HG02623 (cell line): ENCODE measurements around the gene KIRREL1.

Experiments
- ATAC-seq: cut with Tn5 transposase; IDR thresholded peaks from one replicate; pipeline ENCODE4 v1.9.1; 2021; ENCODE audit warnings: moderate library complexity; ENCODE audit not compliant: unreplicated experiment

KIRREL1 gene

DNA sequence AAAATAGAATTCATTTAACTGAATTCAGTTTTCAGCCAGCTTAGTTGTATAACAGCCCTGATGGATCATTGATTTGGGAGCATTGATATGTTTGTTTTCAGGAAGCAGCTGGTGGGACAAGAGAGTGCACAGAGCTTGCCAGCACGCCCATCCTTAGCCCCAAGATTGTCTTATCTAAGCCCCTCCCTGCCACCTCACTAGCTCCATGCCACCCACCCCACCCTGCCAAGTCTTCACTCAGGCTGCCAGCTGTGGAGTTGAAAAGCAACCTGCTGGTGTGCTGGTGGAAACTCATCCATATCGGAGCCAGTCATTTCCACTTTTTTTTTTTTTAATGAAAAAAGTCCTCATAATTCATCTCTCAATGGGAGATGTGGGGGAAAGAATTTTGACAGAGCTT, 11.8 kb downstream of the KIRREL1 start:
- ATAC-seq = no peak

DNA sequence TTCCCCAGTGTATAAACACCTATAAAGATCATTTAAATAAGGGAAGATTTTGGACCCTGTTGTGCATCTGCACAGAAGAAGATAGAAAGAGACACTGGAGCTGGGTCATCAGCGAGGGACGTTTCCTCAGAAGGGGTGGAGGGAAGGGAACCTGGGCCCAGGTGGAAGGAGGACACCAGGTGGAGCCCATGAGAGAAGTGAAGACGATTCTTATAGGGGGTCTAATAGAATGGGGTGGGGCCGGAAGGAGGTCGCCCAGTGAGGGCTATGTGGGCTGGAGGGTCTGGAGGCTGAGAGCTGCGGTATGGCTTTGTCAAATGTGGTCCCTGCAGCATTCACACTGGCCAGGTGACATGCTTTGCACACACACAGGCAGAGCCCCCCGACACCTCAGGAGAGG, 13.7 kb downstream of the KIRREL1 start:
- ATAC-seq = no peak

DNA sequence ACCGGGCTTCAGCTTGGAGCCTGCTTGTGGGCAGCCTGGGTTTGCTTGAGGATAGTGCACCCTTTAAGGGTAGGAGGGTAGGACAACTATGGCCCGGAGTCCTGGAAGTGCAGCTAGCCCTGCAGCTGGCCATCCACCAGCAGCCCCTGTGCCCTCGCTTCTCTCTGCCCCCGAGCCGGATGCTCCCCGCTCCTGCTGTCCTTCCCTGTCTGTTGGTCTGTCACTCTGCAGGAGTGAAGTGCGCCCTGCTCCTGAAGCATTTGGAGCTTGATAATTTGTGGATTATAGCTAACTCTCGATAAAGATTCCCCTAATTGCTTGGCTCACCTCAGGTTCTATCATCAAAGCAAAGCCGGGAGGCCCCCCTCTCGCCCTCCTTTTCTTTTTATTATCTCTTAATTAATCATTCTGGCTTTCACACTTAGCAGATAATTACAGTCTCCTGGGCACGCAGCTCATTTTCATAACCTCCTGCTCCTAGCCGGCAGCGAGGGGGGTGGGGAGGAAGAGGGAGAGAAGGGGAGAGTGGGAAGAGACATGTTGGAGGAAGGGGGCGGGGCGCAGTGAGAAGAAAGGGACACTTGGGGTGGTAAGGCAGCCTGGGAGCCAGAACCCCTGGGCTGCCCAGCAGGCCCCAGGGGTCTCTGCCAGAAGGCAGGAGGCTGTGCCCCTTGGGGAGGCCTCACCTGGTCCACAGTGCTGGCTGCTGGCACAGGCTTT, 14.4 kb downstream of the KIRREL1 start:
- ATAC-seq = no peak

DNA sequence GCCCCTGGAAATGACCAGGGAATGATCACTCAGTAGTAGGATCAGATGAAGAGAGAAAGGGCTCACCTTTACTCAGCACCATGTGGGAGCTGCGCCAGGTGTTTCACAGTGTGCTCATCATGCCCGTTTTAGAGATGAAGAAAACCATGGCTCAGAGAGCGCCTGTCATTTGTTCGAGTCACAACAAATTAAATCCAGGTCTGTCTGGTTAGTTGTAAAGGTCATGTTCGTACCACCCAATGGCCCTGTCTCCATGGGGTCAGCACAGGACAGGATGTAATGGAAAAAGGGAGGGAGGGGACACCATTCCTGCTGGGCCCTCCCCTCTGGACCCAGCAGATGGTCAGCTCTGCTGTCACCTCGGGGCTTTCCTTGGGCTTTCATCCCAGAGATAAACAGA, 15.2 kb downstream of the KIRREL1 start:
- no peak for ATAC-seq

DNA sequence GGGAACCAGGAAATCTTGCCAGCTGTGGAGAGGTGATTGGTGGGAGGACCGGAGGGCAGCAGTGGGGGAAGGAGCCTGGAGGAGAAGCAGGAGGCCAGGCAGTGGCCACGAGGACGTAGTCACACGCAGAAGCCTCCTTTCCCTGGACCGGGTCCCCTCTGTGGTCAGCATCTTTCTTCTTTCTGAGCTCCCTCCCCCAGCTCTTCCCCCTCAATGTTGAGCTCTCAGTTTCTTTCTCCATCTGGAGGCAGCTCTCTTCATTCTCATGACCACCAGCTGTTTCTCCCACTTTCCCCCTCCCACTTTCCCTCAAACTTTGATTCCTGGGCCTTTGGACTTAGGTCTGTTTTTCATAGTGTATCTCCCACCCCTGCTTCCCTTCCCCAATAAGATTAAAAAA, 18.3 kb downstream of the KIRREL1 start:
- no peak for ATAC-seq

DNA sequence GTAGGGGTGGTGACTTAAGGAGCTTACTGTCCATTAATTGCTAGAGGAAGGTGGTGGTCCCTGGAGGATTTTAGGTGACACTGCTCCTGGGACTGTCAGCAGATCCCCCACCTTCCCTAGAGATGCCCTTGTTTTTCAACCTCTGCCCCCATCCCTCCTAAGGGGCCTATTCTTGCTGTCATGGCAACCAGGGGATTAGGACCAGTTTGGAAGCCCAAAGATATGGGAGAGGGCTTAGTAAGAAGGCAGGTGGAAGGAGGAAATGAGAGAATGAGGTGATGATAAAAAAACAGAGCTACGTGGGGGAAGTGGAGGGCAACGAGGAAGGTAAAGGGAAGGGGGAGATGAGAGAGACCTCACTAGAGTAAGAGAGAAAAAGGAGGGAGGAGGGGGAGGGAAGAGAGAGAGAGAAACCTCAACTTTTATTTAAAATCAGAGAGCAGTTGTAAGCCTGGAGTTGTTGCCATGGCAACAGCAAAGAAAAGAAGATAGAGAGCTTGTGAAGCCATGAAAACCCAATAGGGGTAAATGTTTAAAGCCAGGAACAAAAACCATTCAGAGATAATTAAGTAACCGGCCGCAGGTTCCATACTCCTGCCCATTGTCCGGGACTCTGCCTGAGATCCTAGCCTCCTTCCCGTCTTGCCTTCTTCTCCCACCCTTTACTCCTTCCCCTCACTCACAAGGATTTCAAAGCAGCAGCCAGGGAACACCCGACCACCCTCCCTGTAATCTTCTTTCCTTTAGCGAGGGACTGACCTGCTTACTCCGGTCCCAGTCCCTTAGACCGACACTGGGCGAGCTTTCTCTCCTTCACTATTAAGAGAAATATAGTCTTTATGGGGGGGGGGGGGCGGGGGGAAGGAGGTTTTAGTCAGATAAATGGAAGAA, 20.6 kb downstream of the KIRREL1 start:
- no peak for ATAC-seq

DNA sequence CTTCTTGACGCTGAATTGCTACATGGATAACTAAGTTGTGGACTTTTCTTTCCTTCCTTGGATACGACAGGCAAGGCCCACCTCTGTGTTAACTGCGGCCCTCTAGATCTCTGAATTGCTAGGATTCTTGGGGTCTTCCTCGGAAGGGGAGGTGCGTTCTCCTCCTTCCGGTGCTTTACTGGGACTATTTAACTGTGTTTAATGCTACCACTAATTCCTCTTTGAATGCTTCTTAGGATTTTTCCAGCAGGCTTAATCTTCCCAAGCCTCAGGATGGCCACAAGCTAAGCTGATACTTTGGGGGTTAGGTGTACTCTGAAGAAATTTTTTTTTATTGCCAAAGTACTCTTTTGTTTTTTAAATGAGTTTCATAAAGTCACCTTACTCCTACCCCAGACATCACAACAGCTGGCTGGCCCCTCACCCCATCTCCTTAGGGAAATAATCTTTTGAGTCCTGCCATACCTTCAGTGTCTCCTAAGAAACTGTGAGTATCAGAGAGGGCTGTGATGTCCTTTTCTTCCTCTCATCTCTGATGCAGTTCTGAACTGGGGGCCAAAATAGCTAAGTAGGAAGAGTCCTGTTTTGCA, 21.4 kb downstream of the KIRREL1 start:
- ATAC-seq = no peak

DNA sequence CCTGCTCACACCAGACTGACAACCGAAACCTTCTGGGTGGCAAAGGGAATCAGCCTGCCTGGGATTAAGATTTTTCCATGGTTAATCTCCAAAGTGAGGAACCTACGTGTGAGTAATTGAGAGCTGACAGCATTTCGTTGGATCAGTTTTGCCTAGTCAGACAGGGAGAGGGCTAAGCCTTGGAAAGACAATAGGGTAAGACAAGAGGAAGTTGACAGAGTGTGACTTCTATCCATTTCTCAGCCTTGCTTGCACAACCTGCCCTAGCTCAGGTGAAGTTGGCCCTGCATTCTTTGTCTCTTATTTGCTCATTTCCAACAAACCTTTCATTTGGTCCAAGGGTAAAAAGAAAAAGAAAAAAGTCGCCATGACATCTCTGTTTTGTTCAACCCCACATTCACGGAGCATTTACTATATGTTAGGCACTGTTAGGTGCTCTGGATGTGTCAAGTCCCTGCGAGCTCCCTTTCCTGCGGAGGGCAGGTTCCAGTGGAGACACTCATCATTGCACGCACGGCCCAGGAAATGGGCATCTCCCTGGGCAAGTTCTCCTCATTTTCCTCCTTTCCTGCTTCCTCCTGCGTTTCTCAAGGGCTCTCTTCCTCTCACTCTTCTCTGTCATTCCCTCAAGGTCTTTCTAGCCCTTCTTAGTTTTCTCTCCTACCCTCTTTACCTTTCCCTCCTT, 23.3 kb downstream of the KIRREL1 start:
- ATAC-seq = no peak

DNA sequence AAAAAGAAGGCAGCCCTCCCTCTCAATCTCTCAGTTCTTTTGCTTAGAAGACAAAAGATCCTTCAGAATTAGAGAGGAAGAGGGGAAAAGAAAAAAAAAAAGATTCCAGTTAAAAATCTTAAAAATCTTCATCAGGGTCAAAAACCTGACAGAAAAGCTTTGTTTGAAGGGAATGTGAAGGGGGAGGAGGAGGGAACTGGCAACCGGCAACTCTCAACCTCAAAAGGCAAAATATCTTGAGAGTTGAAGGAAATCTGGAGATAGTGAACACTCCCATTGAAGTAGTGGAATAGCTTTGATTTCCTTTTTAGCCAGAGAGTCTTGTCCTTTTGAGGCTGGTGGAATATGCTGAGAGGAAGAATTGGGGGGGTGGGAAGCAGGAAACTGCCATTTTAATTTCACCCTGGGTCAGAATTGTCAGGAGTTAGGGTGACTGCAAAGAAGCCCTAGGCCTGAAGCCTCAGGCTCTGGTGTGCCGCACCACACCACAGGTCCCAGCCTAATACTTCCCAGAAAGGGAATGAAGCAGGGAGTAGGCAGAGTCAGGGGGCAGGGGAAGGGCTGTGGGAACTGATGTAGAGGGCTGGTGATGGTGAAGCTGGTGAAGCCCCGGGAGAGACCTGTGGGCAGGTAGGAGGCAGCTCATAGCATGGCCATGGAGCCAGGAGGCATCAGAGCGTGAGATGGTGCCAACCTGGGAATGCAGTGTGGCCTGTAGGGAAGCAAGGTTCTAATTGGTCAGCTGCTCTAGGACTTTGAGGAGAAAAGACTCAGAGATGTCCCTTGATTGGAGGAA, 24.6 kb downstream of the KIRREL1 start:
- no peak for ATAC-seq

DNA sequence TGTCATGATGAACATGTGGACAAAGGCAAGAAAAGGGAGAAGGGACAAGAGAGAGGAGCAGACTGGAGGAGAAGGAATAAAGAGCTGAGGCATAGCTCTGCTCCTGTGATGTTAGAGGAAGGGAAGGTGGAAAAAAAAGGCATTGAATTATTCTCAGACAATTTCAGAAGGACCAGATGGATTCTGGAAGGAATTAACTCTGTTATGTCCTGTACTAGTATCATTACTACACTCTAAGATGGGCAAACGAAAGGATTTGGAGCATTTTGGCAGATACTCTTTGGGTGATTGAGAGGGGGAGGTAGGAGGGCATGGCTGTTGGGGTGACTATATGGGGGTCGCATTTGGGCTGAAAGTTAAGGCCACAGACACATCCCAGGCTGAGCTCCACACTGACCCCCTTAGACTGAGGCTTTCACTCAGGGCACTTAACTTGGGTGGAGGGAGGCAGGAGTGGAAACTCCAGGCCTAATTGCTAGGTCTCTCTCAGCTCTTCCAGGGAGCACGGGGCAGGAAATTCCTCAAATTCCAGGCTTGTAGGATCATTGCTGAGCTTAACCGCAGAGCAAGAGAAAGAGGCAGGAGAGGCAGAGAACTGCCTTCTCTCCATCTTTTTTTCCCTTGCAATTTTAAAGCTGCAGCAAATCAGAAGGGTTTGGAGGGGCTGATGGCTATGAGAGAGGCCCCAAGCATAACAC, 25.9 kb downstream of the KIRREL1 start:
- no peak for ATAC-seq

DNA sequence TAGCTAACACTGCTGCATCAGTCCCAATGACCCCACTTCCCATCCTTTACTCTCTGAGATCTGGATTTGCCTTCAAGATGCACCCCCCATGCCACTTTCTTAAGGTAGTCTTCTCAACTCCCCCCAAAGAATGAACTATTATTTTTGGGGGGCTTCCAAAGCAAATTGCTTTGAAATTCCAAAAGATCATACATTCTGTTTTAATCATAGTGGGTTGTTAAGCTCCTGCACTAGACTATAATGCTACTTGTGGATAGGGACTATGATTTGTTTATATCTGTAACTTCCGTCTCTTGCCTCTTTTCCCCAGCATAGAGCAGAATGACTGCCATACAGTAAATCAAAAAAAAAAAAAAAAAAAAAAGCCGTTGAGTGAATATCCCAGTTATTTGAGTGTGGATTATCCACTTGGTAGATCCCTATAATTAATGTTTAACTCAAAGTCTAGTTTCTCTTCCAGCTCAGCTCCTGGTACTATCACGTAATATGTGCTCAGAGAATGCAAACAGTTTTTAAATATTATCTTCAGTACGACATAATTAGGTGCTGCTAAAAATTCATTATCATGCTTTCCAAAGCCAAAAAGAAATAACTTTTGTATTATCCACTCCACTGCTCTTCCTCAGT, 26.9 kb downstream of the KIRREL1 start:
- ATAC-seq = no peak

DNA sequence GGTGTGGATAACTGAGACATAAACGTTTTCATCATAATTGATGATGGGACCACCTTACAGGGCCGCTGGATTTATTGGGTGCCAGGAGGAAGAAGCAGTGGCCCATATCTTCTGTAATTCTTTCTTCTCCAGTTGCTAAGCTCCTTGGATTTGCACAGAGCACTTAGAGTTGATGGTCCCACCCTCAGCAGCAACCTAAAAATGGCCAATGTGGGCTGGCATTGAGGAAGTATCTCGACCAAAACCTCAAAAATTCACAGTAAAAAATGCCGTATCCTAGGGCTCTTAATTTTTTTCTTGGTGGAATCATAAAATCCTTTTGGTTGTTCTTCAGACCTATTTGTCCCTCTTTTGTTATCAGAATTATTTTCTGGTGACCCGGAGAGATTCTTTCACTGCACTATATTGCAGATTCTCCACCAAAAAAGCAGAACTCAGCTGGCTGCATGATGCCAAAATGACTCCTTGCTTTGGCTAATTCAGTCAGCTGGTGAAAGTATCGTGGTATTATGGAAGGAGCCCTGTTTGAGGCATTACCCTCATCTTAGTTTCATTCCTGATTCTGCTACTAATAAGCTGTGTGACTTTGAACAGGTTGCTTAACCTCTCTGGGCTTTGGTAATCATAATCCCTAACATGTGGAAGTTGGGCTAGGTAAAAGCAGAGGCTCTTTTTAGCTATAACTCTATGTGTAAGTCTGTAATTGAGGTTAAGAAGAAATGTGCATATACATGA, 27.6 kb downstream of the KIRREL1 start:
- no peak for ATAC-seq

DNA sequence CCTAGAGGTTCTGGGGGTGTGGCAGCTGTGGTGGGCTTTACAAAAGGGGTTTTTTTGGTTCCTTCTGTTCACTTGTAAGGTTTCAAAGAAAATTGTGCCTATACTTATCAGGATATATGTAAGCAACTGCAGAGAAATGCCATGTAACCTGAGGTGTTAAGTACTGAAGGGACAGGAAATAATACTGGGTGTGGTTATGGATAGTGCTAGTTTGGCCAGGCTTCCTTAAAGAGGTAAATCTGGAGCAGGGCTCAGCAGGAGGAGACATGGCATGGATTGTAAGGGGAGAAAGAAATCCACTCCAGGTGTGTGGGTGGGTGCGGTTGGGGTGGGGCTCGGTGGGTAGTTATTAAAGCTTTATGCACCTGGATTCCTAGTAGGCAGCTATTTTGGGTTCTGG, 28.3 kb downstream of the KIRREL1 start:
- no peak for ATAC-seq

DNA sequence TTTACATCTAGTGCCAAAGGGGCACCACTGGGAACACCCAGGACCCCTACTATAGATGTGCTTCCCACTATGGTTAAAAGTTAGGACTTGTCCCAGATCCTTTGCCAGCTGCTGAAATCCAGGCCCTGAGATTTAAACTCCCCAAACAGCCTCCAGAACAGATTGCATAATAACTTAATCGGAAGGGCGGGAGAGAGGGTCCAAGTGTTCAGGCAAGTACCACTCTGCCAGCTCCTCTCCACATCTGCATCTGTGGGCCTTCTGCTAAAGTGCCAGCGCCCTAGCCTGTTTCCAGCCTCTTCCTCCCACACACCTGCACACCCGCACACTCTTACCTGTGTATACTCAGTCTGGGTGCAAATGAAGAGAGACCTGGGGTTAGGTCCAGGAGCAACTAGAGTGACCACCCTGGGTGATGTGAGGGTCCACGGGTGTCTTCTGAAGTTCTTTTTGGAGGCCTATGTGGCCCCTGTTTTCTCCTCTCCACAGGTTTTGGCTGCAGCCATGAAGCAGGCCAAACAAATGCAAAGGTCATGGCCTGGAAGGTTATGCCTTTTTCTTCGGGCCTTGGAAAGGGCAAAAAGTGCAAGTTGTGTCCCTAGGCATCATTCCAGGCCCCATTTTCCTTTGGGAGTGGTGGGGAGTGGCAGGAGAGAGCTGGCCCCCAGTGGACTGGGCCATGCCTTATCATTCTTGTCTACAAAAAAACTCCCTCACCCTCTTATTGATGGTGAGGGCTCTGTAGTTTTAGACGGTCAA, 29.3 kb downstream of the KIRREL1 start:
- no peak for ATAC-seq

DNA sequence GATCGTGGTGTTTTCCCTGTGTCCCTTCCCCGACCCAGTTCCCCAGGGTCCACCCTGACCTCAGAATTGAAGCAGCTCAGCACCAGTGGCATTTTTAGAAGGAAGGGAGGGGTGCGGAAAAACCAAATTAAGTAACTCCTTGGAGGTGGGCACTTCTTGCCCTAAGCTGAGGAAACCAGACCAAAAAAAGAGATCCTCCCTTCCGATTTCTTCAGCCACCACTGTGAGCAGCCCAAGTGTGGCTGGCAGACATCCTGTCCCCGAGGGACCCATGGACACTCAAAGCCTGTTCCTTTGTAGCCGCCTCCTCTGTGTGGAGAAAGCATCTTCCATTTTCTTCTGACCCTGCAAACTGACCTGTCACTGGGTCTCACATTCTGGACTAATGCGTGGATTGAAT, 31.3 kb downstream of the KIRREL1 start:
- ATAC-seq = no peak

DNA sequence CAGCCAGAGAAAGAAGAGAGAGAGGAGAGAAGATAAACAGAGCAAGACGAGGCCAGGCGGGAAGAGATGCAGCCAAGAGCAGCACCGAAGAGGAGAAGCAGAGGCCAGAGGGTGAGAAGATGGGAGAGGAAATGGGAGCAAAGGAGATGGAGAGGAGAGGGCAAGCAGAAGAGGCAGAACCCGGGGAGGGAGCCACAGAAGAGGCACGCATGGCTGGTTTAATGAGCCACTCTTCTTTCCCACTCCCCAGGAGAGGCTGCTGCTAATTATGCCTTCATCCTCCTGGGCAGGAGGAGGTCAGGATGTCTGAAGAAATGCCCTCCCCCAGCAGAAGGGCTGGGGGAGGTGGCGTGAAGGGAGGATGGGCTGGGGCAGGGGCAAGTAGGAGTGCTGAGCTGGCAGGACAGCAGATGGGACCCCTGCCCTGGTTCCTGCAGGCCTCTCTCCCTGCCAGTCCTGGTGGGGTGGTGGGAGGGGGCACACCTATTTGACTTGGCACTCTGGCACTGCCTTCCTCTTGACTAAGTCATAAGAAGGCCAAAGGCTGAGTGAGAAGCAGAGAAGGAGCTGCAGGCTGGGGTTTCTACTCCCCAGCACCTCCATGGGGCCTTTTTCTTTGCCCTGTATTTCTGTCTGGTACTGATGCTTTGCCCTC, 32.3 kb downstream of the KIRREL1 start:
- ATAC-seq = no peak

DNA sequence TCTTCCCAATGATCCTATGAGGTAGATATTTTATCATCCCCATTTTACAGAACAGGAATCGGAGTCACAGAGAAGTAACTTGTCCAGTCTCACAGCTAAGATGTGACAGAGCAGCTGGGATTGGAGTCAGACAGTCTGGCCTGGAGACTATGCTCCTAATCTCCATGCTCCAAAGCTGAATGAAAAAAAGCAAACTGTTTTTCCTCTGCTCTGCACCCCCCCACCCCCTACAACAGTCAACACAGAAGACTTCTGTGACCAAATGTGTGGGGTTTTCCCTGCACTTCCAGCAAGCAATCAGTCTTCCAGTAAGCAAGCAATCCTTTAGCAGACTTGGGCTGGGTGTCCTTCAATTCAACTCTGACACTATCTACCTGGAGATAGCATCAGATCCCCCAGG, 33.2 kb downstream of the KIRREL1 start:
- ATAC-seq = no peak

DNA sequence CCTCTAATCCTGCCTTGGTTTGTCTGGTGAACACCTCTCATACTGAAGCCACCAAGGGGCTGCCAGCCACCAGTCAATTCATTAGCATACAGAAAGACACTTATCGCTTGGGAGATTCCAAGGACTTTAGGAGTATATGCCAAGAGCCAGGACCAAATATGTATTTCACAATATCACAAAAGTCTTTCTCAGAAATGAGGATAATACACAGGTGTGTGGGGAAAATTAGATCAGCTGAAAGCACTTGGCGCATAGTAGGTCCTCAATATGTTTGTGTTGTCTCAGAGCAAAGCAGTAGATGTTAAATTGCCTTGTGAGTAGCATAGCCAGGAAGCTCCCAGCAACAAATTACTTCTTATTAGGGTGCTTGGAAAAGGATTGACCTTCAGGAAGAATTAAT, 34.1 kb downstream of the KIRREL1 start:
- ATAC-seq = no peak
